HG02571 (cell line): ENCODE results near the gene ETDB.
"Not testable (repeated sequence)": the region's sequence is repeated elsewhere in the genome, so short reads cannot be mapped to it uniquely, and the experiment has no call there.

ENCODE experiments used
- ATAC-seq: cut with Tn5 transposase; IDR thresholded peaks from one replicate; pipeline ENCODE4 v1.9.1; 2021; ENCODE audit warnings: mild to moderate bottlenecking, moderate library complexity; ENCODE audit not compliant: unreplicated experiment

Gene ETDB

GRCh38 chrX:135120056-135120576 lies at the start of gene ETDB:
Gene ETDB (minus strand): TSS chrX:135120526. CDS start chrX:135119261, 1,265 bp downstream.
- ATAC-seq: not testable (repeated sequence)

GRCh38 chrX:135169534-135169933 lies 49.2 kb upstream of the ETDB start:
- not testable (repeated sequence) for ATAC-seq

- no peak for ATAC-seq
Measured at GRCh38 chrX:135168486-135168885, 48.2 kb upstream of the ETDB start.

GRCh38 chrX:135154688-135155087 lies 34.4 kb upstream of the ETDB start:
- not testable (repeated sequence) for ATAC-seq

GRCh38 chrX:135126145-135126544 lies 5.8 kb upstream of the ETDB start:
- ATAC-seq: not testable (repeated sequence)

- ATAC-seq: not testable (repeated sequence)
Measured at GRCh38 chrX:135116064-135116463, 4.3 kb downstream of the ETDB start.

- peak; percentile 92 for ATAC-seq
Measured at GRCh38 chrX:135114392-135114791, 5.9 kb downstream of the ETDB start.

GRCh38 chrX:135112743-135113142 lies 7.6 kb downstream of the ETDB start:
- no peak for ATAC-seq

- peak; percentile 54 for ATAC-seq
Measured at GRCh38 chrX:135112096-135112729, 8.1 kb downstream of the ETDB start.

- ATAC-seq: no peak
Measured at GRCh38 chrX:135109554-135109953, 10.8 kb downstream of the ETDB start.

- no peak for ATAC-seq
Measured at GRCh38 chrX:135099493-135099783, 20.9 kb downstream of the ETDB start.

- ATAC-seq: not testable (repeated sequence)
Measured at GRCh38 chrX:135097196-135097744, 23.1 kb downstream of the ETDB start.

- ATAC-seq: no peak
Measured at GRCh38 chrX:135095715-135096114, 24.6 kb downstream of the ETDB start.

GRCh38 chrX:135094726-135095125 lies 25.6 kb downstream of the ETDB start:
- ATAC-seq: no peak

- no peak for ATAC-seq
Measured at GRCh38 chrX:135089126-135089525, 31.2 kb downstream of the ETDB start.

GRCh38 chrX:135087867-135088266 lies 32.5 kb downstream of the ETDB start:
- ATAC-seq: no peak

- ATAC-seq: peak; percentile 85
Measured at GRCh38 chrX:135086197-135086854, 34.0 kb downstream of the ETDB start.

- ATAC-seq: no peak
Measured at GRCh38 chrX:135081693-135082404, 38.5 kb downstream of the ETDB start.
